GM19351 (cell line): ENCODE data around the gene HPX.

Experiments used
- ATAC-seq: cut with Tn5 transposase; IDR thresholded peaks from one replicate; pipeline ENCODE4 v1.9.1; 2021; ENCODE audit warnings: mild to moderate bottlenecking, moderate library complexity; ENCODE audit not compliant: unreplicated experiment

Gene HPX, protein sequence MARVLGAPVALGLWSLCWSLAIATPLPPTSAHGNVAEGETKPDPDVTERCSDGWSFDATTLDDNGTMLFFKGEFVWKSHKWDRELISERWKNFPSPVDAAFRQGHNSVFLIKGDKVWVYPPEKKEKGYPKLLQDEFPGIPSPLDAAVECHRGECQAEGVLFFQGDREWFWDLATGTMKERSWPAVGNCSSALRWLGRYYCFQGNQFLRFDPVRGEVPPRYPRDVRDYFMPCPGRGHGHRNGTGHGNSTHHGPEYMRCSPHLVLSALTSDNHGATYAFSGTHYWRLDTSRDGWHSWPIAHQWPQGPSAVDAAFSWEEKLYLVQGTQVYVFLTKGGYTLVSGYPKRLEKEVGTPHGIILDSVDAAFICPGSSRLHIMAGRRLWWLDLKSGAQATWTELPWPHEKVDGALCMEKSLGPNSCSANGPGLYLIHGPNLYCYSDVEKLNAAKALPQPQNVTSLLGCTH

DNA sequence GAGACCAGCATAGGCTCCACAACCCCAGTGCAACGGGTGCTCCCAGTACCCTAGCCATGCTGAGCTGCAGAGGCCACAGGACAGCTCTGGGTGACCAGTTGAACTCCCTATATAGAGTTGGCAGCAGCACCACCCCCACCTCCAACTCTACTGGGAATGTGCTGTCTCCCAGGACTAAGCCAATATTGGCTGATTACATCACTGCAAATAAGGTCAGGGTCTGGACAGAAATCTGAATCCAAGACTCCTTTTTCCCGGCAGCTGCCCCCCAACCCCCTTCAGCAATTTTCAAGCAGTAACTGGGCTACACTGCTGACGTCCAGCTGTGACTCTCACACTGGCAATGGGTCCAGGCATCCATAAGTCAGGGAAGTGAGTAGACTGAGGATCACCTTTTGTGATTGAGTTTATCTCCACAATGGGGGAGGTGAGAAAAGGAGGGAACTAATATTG is at the start of gene HPX:
Gene HPX (minus strand): TSS at position 82 of the 453 bp plus-strand sequence. CDS start 24 bp downstream, at position 58.
- no peak for ATAC-seq

DNA sequence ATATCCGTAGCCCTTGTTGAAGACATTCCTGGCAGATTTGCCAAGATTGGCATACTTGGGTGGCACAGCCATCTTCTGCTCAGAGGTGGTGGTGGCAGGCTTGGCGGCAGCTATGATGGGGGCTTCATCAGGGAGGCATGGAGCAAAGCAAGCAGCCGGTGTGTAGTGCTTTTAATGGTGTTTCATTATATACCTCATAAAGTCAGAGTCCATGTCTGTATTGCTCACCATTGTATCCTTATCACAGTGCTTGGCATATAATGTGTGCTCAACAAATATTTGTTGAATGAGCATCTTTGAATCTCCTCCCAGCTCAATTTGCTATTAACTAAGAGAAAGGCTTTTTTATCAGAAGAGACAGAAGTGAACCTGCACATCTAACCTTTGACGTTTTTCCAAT is 48.5 kb upstream of the HPX start:
- no peak for ATAC-seq

DNA sequence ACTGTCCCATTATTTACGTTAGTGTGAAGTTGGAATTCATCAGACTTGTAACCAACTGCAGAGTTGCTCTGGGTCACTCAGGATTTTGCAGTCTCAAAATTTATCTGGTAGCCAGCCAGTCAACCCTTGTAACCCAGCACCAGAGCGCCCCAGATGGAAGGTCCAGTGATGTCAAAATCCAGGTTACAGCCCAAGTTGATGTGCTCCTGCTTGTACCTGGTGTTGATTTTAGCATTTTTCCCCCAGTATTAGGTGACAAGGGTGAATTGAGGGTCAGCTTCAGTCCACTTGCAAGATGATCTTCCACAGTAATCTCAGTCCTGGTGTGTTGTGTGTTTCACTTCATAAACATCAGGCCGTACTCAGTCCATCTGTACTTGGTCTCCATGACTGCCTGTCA is 48.0 kb upstream of the HPX start:
- ATAC-seq = no peak

DNA sequence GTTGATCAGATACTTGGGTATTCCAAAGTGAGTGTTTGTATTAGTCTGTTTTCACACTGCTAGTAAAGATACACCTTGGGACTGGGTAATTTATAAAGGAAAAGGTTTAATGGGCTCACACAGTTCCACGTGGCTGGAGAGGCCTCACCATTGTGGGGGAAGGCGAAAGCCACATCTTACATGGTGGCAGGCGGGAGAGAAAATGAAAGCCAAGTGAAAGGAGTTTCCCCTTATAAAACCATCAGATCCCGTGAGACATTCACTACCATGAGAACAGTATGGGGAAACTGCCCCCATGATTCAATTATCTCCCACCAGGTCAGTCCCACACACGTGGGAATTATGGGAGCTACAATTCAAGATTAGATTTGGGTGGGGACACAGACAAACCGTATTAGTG is 47.6 kb upstream of the HPX start:
- no peak for ATAC-seq

DNA sequence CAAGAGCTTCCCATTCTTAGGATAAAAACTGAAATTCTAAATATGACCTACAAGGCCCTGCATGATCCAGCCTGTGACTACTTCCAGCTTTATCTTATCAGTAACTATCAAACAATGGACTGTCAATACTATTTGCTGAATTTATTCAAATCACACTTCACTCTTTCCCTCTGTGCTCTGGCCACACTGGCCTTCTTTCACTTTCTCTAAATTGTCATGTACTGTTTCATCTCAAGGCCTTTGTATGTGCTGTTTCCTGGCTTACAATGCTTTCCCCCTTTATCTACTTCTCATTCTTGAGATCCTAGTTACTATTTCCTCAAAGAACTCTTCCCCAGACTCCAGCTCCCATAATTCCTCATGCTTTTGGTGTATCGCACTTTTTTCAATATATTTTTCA is 46.2 kb upstream of the HPX start:
- no peak for ATAC-seq

DNA sequence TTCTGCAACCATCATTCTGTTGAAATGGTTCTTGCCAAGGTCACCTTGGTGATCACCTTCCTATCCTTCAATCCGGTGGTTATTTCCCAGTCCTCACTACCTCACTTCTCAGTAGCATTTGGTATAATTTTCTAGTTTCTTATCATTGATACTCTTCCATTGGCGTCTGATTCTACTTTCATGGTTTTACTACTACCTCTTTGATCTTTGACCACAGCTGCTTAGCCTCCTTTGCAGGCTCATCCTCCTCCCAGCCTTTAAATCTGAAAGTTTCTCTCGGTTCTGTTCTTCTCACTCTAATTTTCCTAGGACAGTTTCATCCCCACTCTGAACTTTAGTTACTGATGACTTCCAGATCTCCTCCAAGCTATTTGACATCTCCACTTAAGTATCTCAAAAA is 45.5 kb upstream of the HPX start:
- ATAC-seq = no peak

DNA sequence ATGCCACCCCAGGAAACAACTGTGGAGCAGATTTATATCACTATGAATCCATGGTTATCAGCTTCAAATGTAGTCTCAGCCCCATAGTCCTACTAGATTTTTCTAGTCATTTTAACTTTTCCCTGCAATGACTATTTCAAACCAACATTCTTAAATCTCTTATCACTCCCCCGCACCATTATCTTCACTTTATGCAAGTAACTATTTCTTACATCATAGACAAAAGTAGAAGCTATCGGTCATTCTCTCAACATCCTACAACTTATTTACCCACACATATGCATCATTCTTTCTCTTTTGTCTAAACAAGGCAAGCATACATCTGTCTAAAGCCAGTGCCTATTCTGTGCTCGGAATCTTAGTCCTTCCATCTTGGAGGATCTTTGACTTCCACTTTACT is 44.9 kb upstream of the HPX start:
- ATAC-seq = no peak

DNA sequence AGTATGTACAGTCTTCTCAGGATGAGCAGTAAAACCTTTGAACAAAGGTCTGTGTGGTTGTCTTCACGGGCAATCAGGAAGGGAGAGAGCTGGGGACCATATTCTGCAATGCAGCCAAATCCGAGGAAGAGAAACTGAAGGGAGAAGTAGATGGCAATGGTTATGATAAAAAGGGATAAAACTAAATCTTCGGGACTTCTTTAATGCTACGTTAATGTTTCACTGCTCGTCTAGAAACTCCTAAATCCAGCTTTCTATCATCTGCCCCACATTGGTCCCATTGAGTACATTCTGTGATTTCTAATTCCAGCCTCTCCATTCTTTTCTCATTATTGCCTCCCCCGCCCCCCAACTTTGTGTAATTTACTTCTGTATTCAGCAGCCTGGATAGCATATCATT is 42.2 kb upstream of the HPX start:
- no peak for ATAC-seq

DNA sequence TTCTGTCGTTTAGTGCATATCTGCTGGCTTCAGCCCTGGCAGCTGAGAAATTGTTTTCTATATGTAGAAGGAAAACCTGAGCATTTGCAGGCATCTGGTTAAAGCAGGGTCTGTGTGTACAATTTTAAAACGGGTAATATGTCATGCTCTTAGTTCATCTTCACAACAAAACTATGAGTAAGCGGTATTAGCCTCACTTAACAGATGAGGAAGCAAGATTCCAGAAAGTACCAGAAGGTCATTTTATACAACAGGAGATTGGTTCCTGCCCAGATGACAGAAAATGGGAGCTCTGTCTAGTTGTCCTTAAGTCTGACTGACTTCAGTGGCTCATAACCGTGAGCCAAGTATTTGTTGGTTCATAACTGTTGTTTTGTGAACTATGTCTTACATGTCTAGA is 41.7 kb upstream of the HPX start:
- ATAC-seq = no peak

DNA sequence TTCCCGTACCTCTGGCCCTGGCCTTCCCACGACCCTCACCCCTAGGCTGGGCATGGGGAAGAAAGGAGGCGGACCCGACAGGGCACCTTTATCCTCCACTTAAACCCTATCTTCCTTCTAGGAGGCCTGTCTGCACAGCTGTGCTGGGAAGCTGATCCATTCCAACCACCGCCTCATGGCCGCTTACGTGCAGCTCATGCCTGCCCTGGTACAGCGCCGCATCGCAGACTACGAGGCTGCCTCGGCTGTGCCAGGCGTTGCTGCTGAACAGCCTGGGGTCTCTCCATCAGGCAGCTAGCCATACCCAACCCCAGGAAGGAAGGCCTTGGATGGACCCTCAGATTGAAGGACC is 41.1 kb upstream of the HPX start:
- ATAC-seq = peak; percentile 4

DNA sequence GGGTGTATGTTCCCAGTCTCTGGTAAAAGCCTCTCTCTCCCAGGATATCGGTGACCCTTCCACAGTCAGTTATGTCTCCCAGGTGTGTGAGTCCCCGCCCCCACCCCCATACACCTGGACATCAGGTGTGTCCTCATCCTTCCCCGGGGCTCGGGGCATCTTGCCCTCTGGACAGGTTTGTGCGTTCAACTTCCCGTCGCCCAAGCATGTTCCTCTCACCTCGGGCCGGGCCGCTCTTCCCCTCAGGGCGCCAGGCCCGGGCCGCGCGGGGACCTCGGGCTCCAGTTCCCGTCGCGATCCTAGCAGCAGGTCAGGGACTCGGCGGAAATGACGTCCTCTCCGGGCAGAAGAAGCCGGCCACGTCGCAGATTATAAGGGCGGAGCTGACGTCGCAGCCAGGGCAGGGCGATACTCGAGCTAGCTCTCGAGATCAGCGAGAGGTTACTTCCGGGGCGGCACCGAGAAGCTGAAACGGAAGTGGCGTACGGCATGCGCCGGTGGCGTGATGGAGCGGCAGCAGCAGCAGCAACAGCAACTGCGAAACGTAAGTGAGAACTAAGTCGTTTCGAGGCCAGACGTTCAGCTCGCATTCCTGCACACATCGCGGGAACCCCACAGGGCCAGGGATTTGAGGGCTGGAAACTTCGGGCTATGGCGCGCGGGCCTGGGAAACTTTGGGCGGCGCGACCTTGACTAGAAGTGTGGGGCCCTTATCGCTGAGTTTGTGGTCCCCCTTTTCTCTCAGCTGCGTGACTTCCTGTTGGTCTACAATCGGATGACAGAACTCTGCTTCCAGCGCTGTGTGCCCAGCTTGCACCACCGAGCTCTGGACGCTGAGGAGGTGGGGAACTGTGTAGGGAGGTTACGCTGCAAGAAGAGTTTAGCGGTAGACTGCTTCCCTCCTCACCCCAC is 40.5 kb upstream of the HPX start, which contains the start of the genes ARFIP2 and TIMM10B:
Gene ARFIP2 (minus strand): TSS at position 320 of the 912 bp plus-strand sequence. CDS start 910 bp downstream, outside the sequence.
Gene TIMM10B (plus strand): TSS at position 490 of the 912 bp plus-strand sequence. CDS start 16 bp downstream, at position 506.
- peak; percentile 99 for ATAC-seq

DNA sequence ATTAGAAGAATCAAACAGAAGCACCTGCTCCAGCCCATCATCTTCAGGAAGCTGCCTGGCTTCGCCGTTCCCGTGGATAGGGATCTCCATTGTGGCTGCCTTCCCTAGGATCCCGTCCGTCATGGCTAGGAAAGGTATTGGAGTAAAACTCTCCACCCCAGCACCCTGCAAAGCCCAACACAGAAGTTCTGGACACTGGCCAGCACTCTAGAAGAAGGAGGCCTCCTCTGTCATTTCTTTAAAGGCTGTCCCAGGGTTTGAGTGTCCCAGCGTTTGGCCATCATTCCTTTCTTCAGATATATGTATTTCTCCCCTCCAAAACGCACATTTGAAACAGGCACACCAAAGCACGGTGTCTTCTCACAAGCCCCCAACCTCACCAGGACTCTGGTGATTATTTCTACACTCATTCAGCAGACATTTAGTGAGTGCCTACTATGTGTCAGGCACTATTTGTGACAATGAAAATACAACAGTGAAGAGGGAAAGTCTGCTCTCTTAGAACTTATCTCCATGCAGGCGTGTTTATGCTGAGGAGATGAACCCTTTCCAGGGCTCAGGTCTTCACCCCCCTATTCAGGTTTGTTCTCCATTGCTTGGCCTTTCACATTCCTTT is 39.6 kb upstream of the HPX start:
- ATAC-seq = no peak

DNA sequence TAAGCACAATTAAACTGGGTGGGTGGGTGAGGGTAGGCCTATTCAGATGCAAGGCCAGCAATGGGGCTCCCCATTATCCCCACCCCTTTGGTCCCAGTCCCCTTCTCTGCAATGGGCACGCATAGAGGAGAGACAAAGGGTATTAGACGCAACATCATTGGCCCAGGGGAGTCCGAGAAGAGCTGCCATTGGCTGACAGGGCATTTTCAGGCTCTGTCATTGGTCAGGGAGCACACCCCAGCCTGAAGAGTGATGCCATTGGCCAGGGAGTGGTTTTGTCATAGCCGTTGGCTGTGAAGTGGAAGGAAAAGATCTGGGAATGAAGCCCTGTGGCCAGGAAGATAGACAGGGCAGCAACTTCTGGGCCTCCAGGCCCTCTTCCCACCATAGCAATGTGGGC is 35.8 kb upstream of the HPX start:
- no peak for ATAC-seq

DNA sequence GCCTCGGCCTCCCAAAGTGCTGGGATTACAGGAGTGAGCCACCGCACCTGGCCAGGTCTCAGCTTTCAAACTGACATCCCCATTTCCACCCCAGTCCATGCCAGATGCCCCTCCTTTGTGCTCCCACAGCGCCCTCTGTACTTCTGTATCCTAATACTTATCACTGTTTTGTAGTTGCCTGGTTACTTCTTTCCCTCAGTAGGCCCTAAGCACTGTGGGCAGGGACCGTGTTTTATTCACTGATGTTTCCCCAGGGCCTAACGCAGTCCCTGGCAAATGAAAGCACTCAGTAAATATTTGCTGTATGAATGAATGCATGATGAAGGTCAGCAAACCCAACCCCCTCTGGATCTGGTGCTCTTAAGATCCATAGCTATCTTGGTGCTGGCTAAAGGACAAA is 35.1 kb upstream of the HPX start:
- ATAC-seq = no peak

DNA sequence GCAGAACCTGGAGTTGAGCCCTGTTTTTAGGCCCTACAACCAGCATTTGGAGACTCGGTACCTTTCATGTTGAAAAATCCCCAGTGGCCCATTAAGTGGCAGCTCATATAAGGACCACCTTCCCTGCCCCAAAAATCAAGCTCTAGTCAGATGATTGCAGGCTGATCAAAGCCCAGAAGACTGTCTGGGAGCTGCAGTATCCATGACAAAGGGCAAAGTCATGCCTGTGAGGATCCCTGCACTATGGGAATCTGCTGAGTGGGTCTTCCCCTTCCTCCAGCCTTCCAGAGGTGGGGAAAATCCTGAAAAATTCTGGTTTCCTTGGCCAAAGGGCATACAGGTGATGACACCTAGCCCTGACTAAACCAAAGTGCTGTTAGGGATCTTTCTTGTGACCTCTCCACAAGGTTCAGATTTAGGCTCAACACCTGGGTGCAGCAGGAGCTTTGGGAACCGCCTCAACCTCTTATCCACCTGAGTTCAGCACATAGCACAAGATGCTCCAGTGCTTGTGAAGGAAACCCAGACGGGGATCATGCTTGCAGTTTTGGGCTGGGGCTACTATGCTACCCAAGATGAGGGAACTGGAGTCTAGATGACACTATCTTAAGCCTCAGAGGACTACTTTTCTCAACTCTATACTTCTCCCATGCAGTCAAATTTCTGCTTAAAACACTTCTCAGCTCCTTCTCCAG is 34.2 kb upstream of the HPX start:
- ATAC-seq = no peak

DNA sequence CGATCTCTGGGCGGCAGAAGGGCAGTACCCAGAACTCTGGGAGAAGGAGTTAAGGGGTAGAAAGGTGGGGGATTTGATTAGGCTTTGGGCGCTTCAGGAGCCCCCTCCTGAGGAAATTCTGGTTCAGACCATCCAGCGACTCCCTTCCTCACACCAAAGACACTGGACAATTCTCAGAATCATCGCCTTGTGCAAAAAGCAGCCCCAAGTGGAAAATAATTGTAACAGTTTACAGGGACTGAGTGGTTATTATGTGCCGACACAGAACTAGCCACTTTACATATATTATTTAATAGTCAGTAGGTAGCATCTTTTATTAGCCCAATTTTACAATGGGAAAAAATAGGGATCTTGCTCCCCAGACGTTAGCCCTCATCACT is 33.6 kb upstream of the HPX start:
- no peak for ATAC-seq

DNA sequence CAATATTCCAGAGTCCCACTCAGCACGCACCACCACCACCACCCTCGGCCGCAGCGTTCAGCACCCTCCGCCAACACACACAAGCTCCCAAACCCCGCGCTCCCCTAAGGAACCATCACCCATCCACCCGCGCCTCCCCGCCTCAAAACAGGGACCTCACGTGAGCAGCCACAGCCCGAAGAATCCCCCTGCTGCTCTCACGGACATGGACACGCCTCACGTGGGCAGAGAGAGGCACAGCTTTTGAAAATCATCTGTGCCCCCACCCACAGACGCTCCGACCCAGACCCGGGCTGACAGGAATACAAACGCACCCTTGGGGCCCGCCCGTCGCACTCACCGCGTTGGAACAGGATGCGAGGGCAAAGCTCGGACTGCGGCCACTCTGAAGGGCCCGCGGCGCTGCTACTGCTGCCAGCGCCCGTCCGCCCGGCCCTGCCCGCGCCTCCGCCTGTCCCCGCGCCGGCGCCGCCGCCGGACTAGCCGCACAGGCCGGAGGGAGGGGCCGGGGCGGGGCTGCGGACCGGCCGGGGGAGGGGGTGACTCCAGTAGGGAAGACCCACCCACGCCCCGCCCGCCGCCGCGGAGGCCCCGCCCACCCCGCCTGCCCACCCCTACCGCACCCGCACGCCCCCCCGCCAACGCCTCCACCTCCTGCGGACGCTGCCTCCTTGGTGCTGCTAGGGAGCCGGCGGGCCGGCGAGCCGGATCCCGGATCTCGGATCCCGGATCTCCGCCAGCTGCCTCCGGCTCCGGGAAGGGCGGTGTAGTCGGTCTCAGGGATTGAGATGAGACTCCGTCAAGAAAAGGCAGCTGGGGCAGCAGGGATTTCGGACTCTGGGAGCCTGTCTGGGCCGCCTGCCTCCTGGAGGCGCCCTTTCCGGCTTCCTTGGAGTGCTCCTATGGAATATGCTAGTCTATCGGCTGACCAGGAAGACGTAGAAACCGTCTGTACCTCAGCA is 32.9 kb upstream of the HPX start, which contains the start of gene TRIM3:
Gene TRIM3 (minus strand): TSS at position 491 of the 962 bp plus-strand sequence. CDS start 8,246 bp downstream, outside the sequence.
- peak; percentile 56 for ATAC-seq

DNA sequence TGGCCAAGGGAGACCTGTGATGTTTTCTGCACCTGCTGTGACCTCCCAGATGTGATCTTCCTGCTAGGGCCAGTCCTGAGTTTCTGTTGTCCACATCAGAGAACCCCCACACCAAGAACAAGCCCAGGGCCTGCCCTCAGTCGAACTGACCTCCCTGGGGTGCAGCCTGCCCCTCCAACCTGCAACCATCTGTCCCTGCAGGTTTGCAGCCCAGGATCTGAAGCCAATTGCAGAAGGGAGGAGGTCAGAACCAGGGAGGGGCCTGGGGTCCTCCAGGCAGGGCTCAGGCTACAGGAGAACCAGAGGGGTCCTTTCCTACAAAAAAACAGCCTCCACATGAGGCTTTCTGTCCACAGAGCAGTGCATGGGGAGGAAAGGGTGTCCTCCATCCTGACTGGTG is 32.1 kb upstream of the HPX start:
- ATAC-seq = no peak

DNA sequence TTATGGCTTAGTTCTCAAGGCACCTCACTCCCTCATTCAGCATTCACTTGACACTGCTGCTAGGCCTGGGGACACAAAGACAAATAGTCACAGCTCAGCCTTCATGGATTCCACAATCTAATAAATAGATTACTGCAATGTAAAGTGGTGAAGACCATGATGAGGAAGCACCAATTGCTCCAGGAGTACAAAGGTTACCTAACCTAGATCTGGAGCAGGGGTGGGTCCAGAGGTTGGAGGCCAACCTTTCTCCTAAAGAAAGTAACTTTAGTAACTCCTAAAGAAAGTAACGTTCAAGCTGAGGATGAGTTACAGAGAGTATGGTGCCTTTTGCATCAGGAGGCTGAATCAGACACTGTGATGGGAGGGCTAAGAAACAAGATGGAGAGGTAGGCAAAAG is 28.8 kb upstream of the HPX start:
- no peak for ATAC-seq
